Neural crest cell (in vitro differentiated cells): ENCODE results near the gene DCLRE1A. TPM values are rescaled to one million over a fixed set of nuclear protein-coding genes. Genes with fewer than 3 reads are reported as not detected.
A peak's percentile ranks its signal among the peaks of the same experiment; 100 is the strongest.

Source experiments
- DNase-seq: peaks from one replicate; pipeline ENCODE4 v3.0.0; 2021; ENCODE audit warnings: low read depth, mixed read lengths, low spot score
- H3K27ac Mint-ChIP-seq: one replicate; pipeline ENCODE4 v1.8.0; 2021; ENCODE audit warnings: mild to moderate bottlenecking, mixed read lengths; ENCODE audit not compliant: unreplicated experiment
- H3K27me3 Mint-ChIP-seq: 2 replicates; pipeline ENCODE4 v1.8.0; 2021; ENCODE audit warnings: low read depth, mild to moderate bottlenecking, mixed read lengths
- H3K36me3 Mint-ChIP-seq: 2 replicates; pipeline ENCODE4 v1.8.0; 2021; ENCODE audit warnings: low read depth, mild to moderate bottlenecking, mixed read lengths
- H3K4me1 Mint-ChIP-seq: 2 replicates; pipeline ENCODE4 v1.8.0; 2021; ENCODE audit warnings: mixed read lengths
- H3K4me3 Mint-ChIP-seq: one replicate; pipeline ENCODE4 v1.8.0; 2021; ENCODE audit warnings: mild to moderate bottlenecking, mixed read lengths
- H3K9me3 Mint-ChIP-seq: 2 replicates; pipeline ENCODE4 v1.8.0; 2021; ENCODE audit warnings: mixed read lengths
- total RNA-seq: library from RNA; stranded (reverse); gene quantifications from 2 replicates; pipeline ENCODE4 v1.2.1, GENCODE V29; 2021
- TF ChIP-seq, protein P1 (sequence below): fragments of 200-600 bp; sonication (generic); conservative IDR thresholded peaks from 2 replicates; pipeline ENCODE4 v1.5.0; 2021; ENCODE audit warnings: antibody characterized with exemption, mild to moderate bottlenecking

DCLRE1A gene
- total RNA-seq, 1 donor from 2014 or later: 19.4 TPM

DNA sequence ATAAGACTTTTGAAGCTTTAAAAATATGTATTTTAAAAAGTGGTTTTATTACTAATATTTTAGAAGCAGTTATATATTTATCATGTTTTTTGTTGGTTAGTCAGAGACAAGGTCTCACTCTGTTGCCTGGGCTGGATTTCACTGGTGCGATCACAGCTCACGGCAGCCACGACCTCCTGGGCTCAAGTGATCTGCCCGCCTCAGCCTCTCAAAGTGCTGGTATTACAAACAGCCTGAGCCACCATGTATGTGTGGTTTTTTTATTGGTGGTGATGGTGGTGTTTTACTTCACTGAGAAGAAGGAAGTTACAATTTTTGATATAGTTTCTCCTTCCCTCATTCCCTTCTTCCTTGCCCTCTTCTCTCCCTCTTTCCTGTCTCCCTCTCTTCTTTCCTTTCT lies 14.0 kb upstream of the DCLRE1A start:
- TF ChIP-seq, protein P1, sequence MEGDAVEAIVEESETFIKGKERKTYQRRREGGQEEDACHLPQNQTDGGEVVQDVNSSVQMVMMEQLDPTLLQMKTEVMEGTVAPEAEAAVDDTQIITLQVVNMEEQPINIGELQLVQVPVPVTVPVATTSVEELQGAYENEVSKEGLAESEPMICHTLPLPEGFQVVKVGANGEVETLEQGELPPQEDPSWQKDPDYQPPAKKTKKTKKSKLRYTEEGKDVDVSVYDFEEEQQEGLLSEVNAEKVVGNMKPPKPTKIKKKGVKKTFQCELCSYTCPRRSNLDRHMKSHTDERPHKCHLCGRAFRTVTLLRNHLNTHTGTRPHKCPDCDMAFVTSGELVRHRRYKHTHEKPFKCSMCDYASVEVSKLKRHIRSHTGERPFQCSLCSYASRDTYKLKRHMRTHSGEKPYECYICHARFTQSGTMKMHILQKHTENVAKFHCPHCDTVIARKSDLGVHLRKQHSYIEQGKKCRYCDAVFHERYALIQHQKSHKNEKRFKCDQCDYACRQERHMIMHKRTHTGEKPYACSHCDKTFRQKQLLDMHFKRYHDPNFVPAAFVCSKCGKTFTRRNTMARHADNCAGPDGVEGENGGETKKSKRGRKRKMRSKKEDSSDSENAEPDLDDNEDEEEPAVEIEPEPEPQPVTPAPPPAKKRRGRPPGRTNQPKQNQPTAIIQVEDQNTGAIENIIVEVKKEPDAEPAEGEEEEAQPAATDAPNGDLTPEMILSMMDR: no peak
- H3K36me3 Mint-ChIP-seq: peaks cover 45% of the 10 kb centered on the region
- peaks cover 8% of the 10 kb centered on the region for H3K9me3 Mint-ChIP-seq
- H3K27ac Mint-ChIP-seq: no peak overlapping the region
- no peak overlapping the region for H3K4me3 Mint-ChIP-seq
- DNase-seq: no peak
- no peaks in the 10 kb centered on the region for H3K27me3 Mint-ChIP-seq
- no peaks in the 10 kb centered on the region for H3K4me1 Mint-ChIP-seq

DNA sequence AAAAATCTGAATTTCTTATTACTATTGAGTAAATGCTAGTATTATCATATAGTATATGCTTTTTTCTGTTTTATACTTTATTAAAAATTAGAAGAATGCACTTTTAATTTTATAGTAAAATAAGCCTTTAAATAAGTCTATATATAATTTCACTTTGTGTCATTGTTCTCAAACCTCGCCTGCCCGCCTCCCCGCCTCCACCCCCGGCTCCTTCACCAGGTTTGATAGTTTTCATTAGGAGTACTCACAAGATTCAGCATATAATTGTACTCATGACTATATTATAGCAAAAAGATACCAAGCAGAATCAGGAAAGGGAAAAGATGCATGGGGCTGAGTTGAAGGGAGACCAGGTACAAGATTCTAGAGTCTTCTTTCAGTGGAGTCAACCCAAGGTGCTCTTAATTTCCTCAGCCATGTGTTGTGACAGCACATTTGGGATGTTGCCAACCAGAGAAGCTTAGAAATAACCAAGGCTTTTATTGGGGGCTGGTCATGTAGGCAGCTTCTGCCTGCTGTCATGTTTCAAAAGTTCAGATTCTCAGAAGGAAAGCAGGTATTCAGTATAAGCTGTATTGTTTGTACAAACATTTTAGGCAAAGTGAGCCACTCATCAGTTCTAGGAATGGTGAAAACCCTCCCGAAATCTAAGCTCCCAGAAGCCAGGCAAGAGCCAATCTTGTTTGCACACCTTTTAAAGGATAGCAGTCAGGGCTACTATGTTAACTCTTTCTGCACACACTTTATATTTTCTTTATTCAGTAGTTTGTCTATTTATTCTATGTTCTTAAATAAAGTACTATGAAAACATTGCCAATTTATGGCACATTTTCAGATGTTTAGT lies 12.9 kb upstream of the DCLRE1A start:
- TF ChIP-seq, protein P1: no peak
- Mint-ChIP-seq H3K27ac (no peak overlapping the region), H3K4me3 (no peak overlapping the region), H3K4me1 (no peaks in the 10 kb centered on the region), H3K9me3 (peaks cover 3% of the 10 kb centered on the region), H3K36me3 (peaks cover 42% of the 10 kb centered on the region), H3K27me3 (no peaks in the 10 kb centered on the region)
- DNase-seq: no peak

- DNase-seq: no peak
- TF ChIP-seq, protein P1: no peak
- no peak overlapping the region for H3K27ac Mint-ChIP-seq
- no peaks in the 10 kb centered on the region for H3K27me3 Mint-ChIP-seq
- H3K36me3 Mint-ChIP-seq: peaks cover 47% of the 10 kb centered on the region
- H3K9me3 Mint-ChIP-seq: no peaks in the 10 kb centered on the region
- no peak overlapping the region for H3K4me3 Mint-ChIP-seq
- H3K4me1 Mint-ChIP-seq: no peaks in the 10 kb centered on the region
Measured at GRCh38 chr10:113865901-113866300, 12.0 kb upstream of the DCLRE1A start.

DNA sequence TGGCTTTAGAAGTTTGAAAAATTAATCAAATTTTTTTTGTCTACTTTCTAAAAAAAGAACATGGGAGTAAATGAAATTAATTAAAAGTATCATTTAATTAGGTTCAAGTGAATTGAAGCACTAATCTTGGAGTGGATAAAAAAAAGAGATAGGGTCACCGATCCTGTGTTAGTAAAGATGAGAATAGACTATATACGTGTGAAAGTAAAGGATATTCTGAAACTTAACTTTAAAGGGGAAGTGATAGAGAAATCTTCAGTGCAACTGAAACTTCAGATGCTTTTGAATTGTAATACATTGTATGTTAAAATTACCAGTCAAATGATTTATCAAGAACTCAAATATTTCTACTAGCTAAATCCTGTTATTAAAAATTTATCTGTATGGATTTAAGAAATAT lies 5.4 kb upstream of the DCLRE1A start:
- peaks cover 35% of the 10 kb centered on the region for H3K4me1 Mint-ChIP-seq
- peaks cover 41% of the 10 kb centered on the region for H3K36me3 Mint-ChIP-seq
- no peak for DNase-seq
- H3K4me3 Mint-ChIP-seq: no peak overlapping the region
- no peaks in the 10 kb centered on the region for H3K27me3 Mint-ChIP-seq
- no peak overlapping the region for H3K27ac Mint-ChIP-seq
- TF ChIP-seq, protein P1: no peak
- H3K9me3 Mint-ChIP-seq: no peaks in the 10 kb centered on the region

GRCh38 chr10:113858541-113858940 lies 4.7 kb upstream of the DCLRE1A start:
- TF ChIP-seq, protein P1: no peak
- H3K36me3 Mint-ChIP-seq: peaks cover 34% of the 10 kb centered on the region
- peaks cover 42% of the 10 kb centered on the region for H3K4me1 Mint-ChIP-seq
- H3K4me3 Mint-ChIP-seq: peak overlapping the region; percentile 20
- no peaks in the 10 kb centered on the region for H3K27me3 Mint-ChIP-seq
- DNase-seq: no peak
- no peak overlapping the region for H3K27ac Mint-ChIP-seq
- no peaks in the 10 kb centered on the region for H3K9me3 Mint-ChIP-seq
